Keratinocyte (primary cell): ENCODE data around the gene CEP57L1. TPM values are rescaled to one million over a fixed set of nuclear protein-coding genes. Genes with fewer than 3 reads are reported as not detected.

Source experiments
- DNase-seq: peaks from one replicate; pipeline ENCODE4 v3.0.0-alpha.2; 2011; ENCODE audit warnings: low read depth, missing footprints, low spot score
- FAIRE-seq: peaks from 2 replicates; lab custom pipeline; 2011; peaks lifted over from hg19 to GRCh38; lab: Jason Lieb, UNC
- H2AFZ ChIP-seq: 2 replicates; pipeline ENCODE4 v1.6.0; 2012; ENCODE audit warnings: low read length, control low read depth, inconsistent platforms; ENCODE audit not compliant: control insufficient read depth
- H3K27ac ChIP-seq: 2 replicates; pipeline ENCODE4 v1.5.1; 2011; ENCODE audit warnings: low read length; ENCODE audit not compliant: control insufficient read depth, insufficient read depth
- H3K27me3 ChIP-seq: 3 replicates; pipeline ENCODE4 v1.6.0; 2011; ENCODE audit warnings: low read length; ENCODE audit not compliant: control insufficient read depth, insufficient read depth; ENCODE audit errors: extremely low read depth
- H3K36me3 ChIP-seq, 2 experiments: 2 replicates in 1 of 2; 3 replicates in 1 of 2; pipeline ENCODE4 v1.5.1; 2011; ENCODE audit warnings: low read length in 2 of 2, mild to moderate bottlenecking in 1 of 2; ENCODE audit not compliant: control insufficient read depth in 2 of 2, insufficient read depth in 2 of 2; ENCODE audit errors: extremely low read depth in 1 of 2
- H3K4me1 ChIP-seq: 3 replicates; pipeline ENCODE4 v1.5.1; 2011; ENCODE audit warnings: low read length; ENCODE audit not compliant: control insufficient read depth, insufficient read depth; ENCODE audit errors: extremely low read depth
- H3K4me2 ChIP-seq: 3 replicates; pipeline ENCODE4 v1.6.0; 2011; ENCODE audit warnings: low read depth, low read length; ENCODE audit not compliant: control insufficient read depth, insufficient read depth; ENCODE audit errors: extremely low read depth
- H3K4me3 ChIP-seq, 3 experiments: fragments of 200-600 bp in 1 of 3; sonication (generic) in 1 of 3; 2 replicates in 2 of 3; 3 replicates in 1 of 3; pipeline ENCODE4 v1.5.1; 2011 to 2016; ENCODE audit warnings: low read length in 3 of 3, mild to moderate bottlenecking in 3 of 3, control low read depth in 2 of 3, inconsistent platforms in 1 of 3, low read depth in 1 of 3, mixed read lengths in 1 of 3, mixed run types in 1 of 3, moderate library complexity in 1 of 3; ENCODE audit not compliant: control insufficient read depth in 2 of 3, insufficient read depth in 2 of 3; ENCODE audit errors: extremely low read depth in 1 of 3
- H3K79me2 ChIP-seq: 2 replicates; pipeline ENCODE4 v1.6.0; 2012; ENCODE audit warnings: low read length; ENCODE audit not compliant: control insufficient read depth, insufficient read depth
- H3K9ac ChIP-seq: 3 replicates; pipeline ENCODE4 v1.6.0; 2011; ENCODE audit warnings: low read length; ENCODE audit not compliant: control insufficient read depth, insufficient read depth; ENCODE audit errors: extremely low read depth
- H3K9me1 ChIP-seq: 3 replicates; pipeline ENCODE4 v1.6.0; 2011; ENCODE audit warnings: low read length; ENCODE audit not compliant: control insufficient read depth, insufficient read depth; ENCODE audit errors: extremely low read depth
- H3K9me3 ChIP-seq: 2 replicates; pipeline ENCODE4 v1.5.1; 2012; ENCODE audit warnings: low read depth, low read length; ENCODE audit not compliant: control insufficient read depth
- H4K20me1 ChIP-seq: 3 replicates; pipeline ENCODE4 v1.6.0; 2011; ENCODE audit warnings: low read length; ENCODE audit not compliant: control insufficient read depth, insufficient read depth; ENCODE audit errors: extremely low read depth
- CTCF ChIP-seq, 3 experiments: IDR thresholded peaks in 1 of 3; conservative IDR thresholded peaks in 1 of 3; optimal IDR thresholded peaks in 1 of 3; 2 replicates in 2 of 3; 3 replicates in 1 of 3; pipeline versions ENCODE3 to v1.5.1; 2011; ENCODE audit warnings: low read length in 3 of 3, mild to moderate bottlenecking in 3 of 3, moderate library complexity in 2 of 3, control low read depth in 1 of 3, inconsistent platforms in 1 of 3; ENCODE audit not compliant: insufficient read depth in 2 of 3; ENCODE audit errors: extremely low read depth in 1 of 3
- EZH2 ChIP-seq: IDR thresholded peaks from one replicate; pipeline ENCODE4 v1.6.1; 2012; ENCODE audit warnings: inconsistent platforms, mild to moderate bottlenecking, low read length, moderate library complexity
- dilution Hi-C: fragments of 300-500 bp; cut with MboI; formaldehyde crosslinking; loops from one replicate; pipeline ENCODE4 v1.7.0; 2020; ENCODE audit warnings: low sequenced_read_pairs; ENCODE audit not compliant: extremely low pct_ligation_motif_present
- polyA plus RNA-seq, 5 experiments: library from polyadenylated mRNA; depleted of rRNA in 3 of 5; stranded (reverse) in 3 of 5; stranded (forward) in 1 of 5; unstranded in 1 of 5; fragments of >200 nt; gene quantifications; 1 replicate in 1 of 5; 2 replicates in 3 of 5; 3 replicates in 1 of 5; pipeline versions ENCODE4 v1.2.1 to v1.2.3, GENCODE V29; 2011 to 2012; ENCODE audit warnings: missing spikeins in 2 of 5, low read depth in 1 of 5, low replicate concordance in 1 of 5

The CEP57L1 gene
- polyA plus RNA-seq, 1 donor (not counting 4 experiments of a cell fraction or from before 2014, with no cell fraction given) = 14.2 TPM

GRCh38 chr6:109056661-109057060, 38.6 kb upstream of the CEP57L1 start:
- dilution Hi-C loops = no loop called here
- Histone ChIP-seq H3K79me2 (no peaks in the 10 kb centered on the region), H3K4me3 (no peak overlapping the region), H4K20me1 (no peaks in the 10 kb centered on the region), H3K27ac (no peak overlapping the region), H3K4me2 (no peak overlapping the region), H3K36me3 (no peaks in the 10 kb centered on the region), H3K4me1 (peaks cover under 1% of the 10 kb centered on the region), H3K9me1 (no peaks in the 10 kb centered on the region), H3K9ac (no peak overlapping the region), H2AFZ (no peak overlapping the region), H3K27me3 (no peaks in the 10 kb centered on the region), H3K9me3 (no peaks in the 10 kb centered on the region)
- TF ChIP-seq EZH2 (no peak), CTCF (optimal IDR thresholded peaks at IDR 0.05 in 1 of 3, IDR thresholded peaks at IDR 0.05 in 1 of 3, conservative IDR thresholded peaks at IDR 0.05 in 1 of 3; ENCODE audit: extremely low read depth in 1 of 3, insufficient read depth in 2 of 3, low read length in 3 of 3) (no peak)
- FAIRE-seq (no peak), DNase-seq (no peak)

- no peaks in the 10 kb centered on the region for H3K9me3 ChIP-seq
- H3K9me1 ChIP-seq = no peaks in the 10 kb centered on the region
- FAIRE-seq = no peak
- H3K27ac ChIP-seq = no peak overlapping the region
- no peak overlapping the region for H3K9ac ChIP-seq
- no peaks in the 10 kb centered on the region for H3K79me2 ChIP-seq
- dilution Hi-C loops = no loop called here
- H3K4me3 ChIP-seq = no peak overlapping the region
- H3K27me3 ChIP-seq = no peaks in the 10 kb centered on the region
- no peaks in the 10 kb centered on the region for H3K4me1 ChIP-seq
- TF ChIP-seq EZH2 = no peak
- TF ChIP-seq CTCF (optimal IDR thresholded peaks at IDR 0.05 in 1 of 3, IDR thresholded peaks at IDR 0.05 in 1 of 3, conservative IDR thresholded peaks at IDR 0.05 in 1 of 3; ENCODE audit: extremely low read depth in 1 of 3, insufficient read depth in 2 of 3, low read length in 3 of 3) = no peak
- H3K36me3 ChIP-seq = no peaks in the 10 kb centered on the region
- no peak overlapping the region for H2AFZ ChIP-seq
- no peaks in the 10 kb centered on the region for H4K20me1 ChIP-seq
- DNase-seq = no peak
- H3K4me2 ChIP-seq = no peak overlapping the region
These were observed 36.7 kb upstream of the CEP57L1 start for GRCh38 chr6:109058620-109059019.
